HL-60 (cell line): ENCODE measurements around the gene PSMD5.

Experiments used
- GABPA ChIP-seq: IDR thresholded peaks from 2 replicates; pipeline ENCODE4 v1.6.1; 2012; ENCODE audit warnings: low read depth
- POLR2AphosphoS5 ChIP-seq: IDR thresholded peaks from 2 replicates; pipeline ENCODE4 v1.6.1; 2012; ENCODE audit warnings: low read depth
- SPI1 ChIP-seq: IDR thresholded peaks from 2 replicates; pipeline ENCODE4 v1.6.1; 2012; ENCODE audit warnings: low read depth, mild to moderate bottlenecking, borderline replicate concordance
- TF ChIP-seq, protein P1 (sequence below): IDR thresholded peaks from one replicate; pipeline ENCODE4 v1.5.1; 2011; ENCODE audit warnings: low read length, control low read depth, inconsistent platforms; ENCODE audit not compliant: insufficient read depth
- TF ChIP-seq, protein P2 (sequence below): IDR thresholded peaks from 2 replicates; pipeline ENCODE4 v1.6.1; 2012; ENCODE audit warnings: low read depth; ENCODE audit not compliant: insufficient replicate concordance

DNA sequence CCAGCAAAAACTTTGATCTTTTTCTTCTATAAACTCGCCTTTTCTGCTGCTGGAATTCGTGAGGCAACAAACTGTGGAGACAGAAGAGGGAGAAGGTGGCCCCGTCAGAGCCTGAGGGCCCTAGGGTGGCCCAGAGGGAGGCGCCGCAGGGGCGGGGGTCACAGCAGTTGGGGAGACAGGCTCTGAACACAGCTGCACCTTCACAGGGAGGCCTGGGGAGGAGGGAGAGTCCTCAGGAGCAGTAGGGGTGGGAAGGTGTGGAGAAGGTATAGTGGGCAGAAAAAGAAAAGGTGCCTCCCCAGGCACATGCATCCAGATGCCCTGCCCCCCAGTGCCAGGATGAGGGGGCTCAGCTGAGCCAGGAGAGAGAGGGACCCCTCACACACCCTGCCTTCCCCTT, 19.2 kb upstream of the PSMD5 start:
- TF ChIP-seq, protein P1, sequence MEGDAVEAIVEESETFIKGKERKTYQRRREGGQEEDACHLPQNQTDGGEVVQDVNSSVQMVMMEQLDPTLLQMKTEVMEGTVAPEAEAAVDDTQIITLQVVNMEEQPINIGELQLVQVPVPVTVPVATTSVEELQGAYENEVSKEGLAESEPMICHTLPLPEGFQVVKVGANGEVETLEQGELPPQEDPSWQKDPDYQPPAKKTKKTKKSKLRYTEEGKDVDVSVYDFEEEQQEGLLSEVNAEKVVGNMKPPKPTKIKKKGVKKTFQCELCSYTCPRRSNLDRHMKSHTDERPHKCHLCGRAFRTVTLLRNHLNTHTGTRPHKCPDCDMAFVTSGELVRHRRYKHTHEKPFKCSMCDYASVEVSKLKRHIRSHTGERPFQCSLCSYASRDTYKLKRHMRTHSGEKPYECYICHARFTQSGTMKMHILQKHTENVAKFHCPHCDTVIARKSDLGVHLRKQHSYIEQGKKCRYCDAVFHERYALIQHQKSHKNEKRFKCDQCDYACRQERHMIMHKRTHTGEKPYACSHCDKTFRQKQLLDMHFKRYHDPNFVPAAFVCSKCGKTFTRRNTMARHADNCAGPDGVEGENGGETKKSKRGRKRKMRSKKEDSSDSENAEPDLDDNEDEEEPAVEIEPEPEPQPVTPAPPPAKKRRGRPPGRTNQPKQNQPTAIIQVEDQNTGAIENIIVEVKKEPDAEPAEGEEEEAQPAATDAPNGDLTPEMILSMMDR: no peak
- TF ChIP-seq POLR2AphosphoS5: no peak
- TF ChIP-seq, protein P2, sequence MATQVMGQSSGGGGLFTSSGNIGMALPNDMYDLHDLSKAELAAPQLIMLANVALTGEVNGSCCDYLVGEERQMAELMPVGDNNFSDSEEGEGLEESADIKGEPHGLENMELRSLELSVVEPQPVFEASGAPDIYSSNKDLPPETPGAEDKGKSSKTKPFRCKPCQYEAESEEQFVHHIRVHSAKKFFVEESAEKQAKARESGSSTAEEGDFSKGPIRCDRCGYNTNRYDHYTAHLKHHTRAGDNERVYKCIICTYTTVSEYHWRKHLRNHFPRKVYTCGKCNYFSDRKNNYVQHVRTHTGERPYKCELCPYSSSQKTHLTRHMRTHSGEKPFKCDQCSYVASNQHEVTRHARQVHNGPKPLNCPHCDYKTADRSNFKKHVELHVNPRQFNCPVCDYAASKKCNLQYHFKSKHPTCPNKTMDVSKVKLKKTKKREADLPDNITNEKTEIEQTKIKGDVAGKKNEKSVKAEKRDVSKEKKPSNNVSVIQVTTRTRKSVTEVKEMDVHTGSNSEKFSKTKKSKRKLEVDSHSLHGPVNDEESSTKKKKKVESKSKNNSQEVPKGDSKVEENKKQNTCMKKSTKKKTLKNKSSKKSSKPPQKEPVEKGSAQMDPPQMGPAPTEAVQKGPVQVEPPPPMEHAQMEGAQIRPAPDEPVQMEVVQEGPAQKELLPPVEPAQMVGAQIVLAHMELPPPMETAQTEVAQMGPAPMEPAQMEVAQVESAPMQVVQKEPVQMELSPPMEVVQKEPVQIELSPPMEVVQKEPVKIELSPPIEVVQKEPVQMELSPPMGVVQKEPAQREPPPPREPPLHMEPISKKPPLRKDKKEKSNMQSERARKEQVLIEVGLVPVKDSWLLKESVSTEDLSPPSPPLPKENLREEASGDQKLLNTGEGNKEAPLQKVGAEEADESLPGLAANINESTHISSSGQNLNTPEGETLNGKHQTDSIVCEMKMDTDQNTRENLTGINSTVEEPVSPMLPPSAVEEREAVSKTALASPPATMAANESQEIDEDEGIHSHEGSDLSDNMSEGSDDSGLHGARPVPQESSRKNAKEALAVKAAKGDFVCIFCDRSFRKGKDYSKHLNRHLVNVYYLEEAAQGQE: no peak
- TF ChIP-seq SPI1: no peak
- no peak for TF ChIP-seq GABPA
